M059J (cell line): Measurements from ENCODE around the gene HARS1. TPM values are rescaled to one million over a fixed set of nuclear protein-coding genes. Genes with fewer than 3 reads are reported as not detected.
"Not testable (repeated sequence)": the region's sequence is repeated elsewhere in the genome, so short reads cannot be mapped to it uniquely, and the experiment has no call there.

Experiments
- DNase-seq: peaks from one replicate; pipeline ENCODE4 v3.0.0-alpha.2; 2012; ENCODE audit warnings: low read depth
- total RNA-seq: library from RNA; depleted of rRNA; stranded (reverse); fragments of >200 nt; shearing (Covaris generic); gene quantifications from 2 replicates; pipeline ENCODE4 v1.2.3, GENCODE V29; 2014; rRNA removed

Gene HARS1
- 36.8 and 58.1 TPM in 2 replicates for total RNA-seq

GRCh38 chr5:140690941-140691924 is at the start of gene HARS1, which contains the start of gene HARS2:
TSS of gene HARS1 (minus strand) at chr5:140691370. CDS start at chr5:140691304, 66 bp downstream.
TSS of gene HARS2 (plus strand) at chr5:140691455. CDS start at chr5:140691649, 194 bp downstream.
- DNase-seq, result peak; percentile 97

- no peak for DNase-seq
Observed at GRCh38 chr5:140737486-140737885, 46.3 kb upstream of the HARS1 start.

GRCh38 chr5:140734354-140734753 is 43.2 kb upstream of the HARS1 start:
- peak; percentile 56 for DNase-seq

GRCh38 chr5:140733098-140733497 is 41.9 kb upstream of the HARS1 start:
- no peak for DNase-seq

GRCh38 chr5:140725799-140726471 is 34.8 kb upstream of the HARS1 start:
- peak; percentile 96 for DNase-seq

GRCh38 chr5:140721395-140721794 is 30.2 kb upstream of the HARS1 start:
- DNase-seq, result not testable (repeated sequence)

- not testable (repeated sequence) for DNase-seq
Observed at GRCh38 chr5:140720738-140721137, 29.6 kb upstream of the HARS1 start.

GRCh38 chr5:140718266-140718592 is 27.1 kb upstream of the HARS1 start:
- no peak for DNase-seq

GRCh38 chr5:140716238-140716637 is 25.1 kb upstream of the HARS1 start:
- not testable (repeated sequence) for DNase-seq

- no peak for DNase-seq
Observed at GRCh38 chr5:140713562-140714094, 22.5 kb upstream of the HARS1 start.

- no peak for DNase-seq
Observed at GRCh38 chr5:140711794-140712193, 20.6 kb upstream of the HARS1 start.

GRCh38 chr5:140710899-140711552 is 19.9 kb upstream of the HARS1 start:
- peak; percentile 98 for DNase-seq

GRCh38 chr5:140708787-140709186 is 17.6 kb upstream of the HARS1 start:
- not testable (repeated sequence) for DNase-seq

- DNase-seq, result no peak
Observed at GRCh38 chr5:140707812-140708211, 16.6 kb upstream of the HARS1 start.

- DNase-seq, result peak; percentile 98
Observed at GRCh38 chr5:140700177-140701144, 9.3 kb upstream of the HARS1 start, which contains the start of gene ZMAT2. TSS of gene ZMAT2 (plus strand) at chr5:140700447. CDS start at chr5:140700461, 14 bp downstream.

GRCh38 chr5:140696891-140697492 is 5.8 kb upstream of the HARS1 start:
- no peak for DNase-seq

- no peak for DNase-seq
Observed at GRCh38 chr5:140694276-140694675, 3.1 kb upstream of the HARS1 start.

- peak; percentile 22 for DNase-seq
Observed at GRCh38 chr5:140690376-140690932, 716 bp downstream of the HARS1 start.

- DNase-seq, result no peak
Observed at GRCh38 chr5:140678993-140679392, 12.2 kb downstream of the HARS1 start.

GRCh38 chr5:140677947-140678346 is 13.2 kb downstream of the HARS1 start:
- DNase-seq, result no peak
